Karpas-422 (cell line): Measurements from ENCODE around the gene AGAP1. TPM values are rescaled to one million over a fixed set of nuclear protein-coding genes. Genes with fewer than 3 reads are reported as not detected.

Experiments
- DNase-seq: peaks from one replicate; pipeline ENCODE4 v3.0.0-alpha.2; 2015
- H2AFZ ChIP-seq: fragments of 200-600 bp; sonication (generic); 2 replicates; pipeline ENCODE4 v1.6.1; 2014; ENCODE audit warnings: antibody characterized with exemption, low read length, mixed read lengths
- H3K27ac ChIP-seq: fragments of 200-600 bp; sonication (generic); 2 replicates; pipeline ENCODE4 v1.5.1; 2014; ENCODE audit warnings: mild to moderate bottlenecking, low read length, moderate library complexity
- H3K27me3 ChIP-seq: fragments of 200-600 bp; sonication (generic); 2 replicates; pipeline ENCODE4 v1.6.1; 2014; ENCODE audit warnings: low read length, mixed read lengths
- H3K36me3 ChIP-seq: fragments of 200-600 bp; sonication (generic); 2 replicates; pipeline ENCODE4 v1.6.1; 2014; ENCODE audit warnings: low read length, mixed read lengths; ENCODE audit not compliant: insufficient read depth
- H3K4me1 ChIP-seq: fragments of 200-600 bp; sonication (generic); 2 replicates; pipeline ENCODE4 v1.6.1; 2014; ENCODE audit warnings: mild to moderate bottlenecking, low read length, mixed read lengths
- H3K4me2 ChIP-seq: fragments of 200-600 bp; sonication (generic); 2 replicates; pipeline ENCODE4 v1.6.1; 2014; ENCODE audit warnings: low read length, low read depth, mild to moderate bottlenecking; ENCODE audit not compliant: poor library complexity, severe bottlenecking
- H3K4me3 ChIP-seq: fragments of 200-600 bp; sonication (generic); 2 replicates; pipeline ENCODE4 v1.5.1; 2014; ENCODE audit warnings: mild to moderate bottlenecking, antibody characterized with exemption, low read length, mixed read lengths
- H3K79me2 ChIP-seq: fragments of 200-600 bp; sonication (generic); 2 replicates; pipeline ENCODE4 v1.6.1; 2014; ENCODE audit warnings: mild to moderate bottlenecking, low read length, mixed read lengths
- H3K9ac ChIP-seq: fragments of 200-600 bp; sonication (generic); 2 replicates; pipeline ENCODE4 v1.6.0; 2014; ENCODE audit warnings: low read length
- H3K9me2 ChIP-seq: fragments of 200-600 bp; sonication (generic), shearing (Covaris generic); replicated peaks from 2 replicates; pipeline ENCODE4 v1.6.0; 2014; ENCODE audit warnings: mild to moderate bottlenecking, low read length, moderate library complexity; ENCODE audit not compliant: insufficient read depth
- H3K9me3 ChIP-seq: fragments of 300-700, 200-600 bp; sonication (generic); 2 replicates; pipeline ENCODE4 v1.6.1; 2014; ENCODE audit warnings: low read length, mixed read lengths
- H4K20me1 ChIP-seq: fragments of 200-600 bp; sonication (generic); 2 replicates; pipeline ENCODE4 v1.6.1; 2014; ENCODE audit warnings: mild to moderate bottlenecking, antibody characterized with exemption, low read length, low read depth; ENCODE audit not compliant: insufficient read depth
- total RNA-seq: library from RNA; depleted of rRNA; stranded (reverse); fragments of >200 nt; shearing (Covaris generic); gene quantifications from 2 replicates; pipeline ENCODE4 v1.2.3, GENCODE V29; 2014; ENCODE audit warnings: low replicate concordance

AGAP1 gene
- total RNA-seq, 1 experiment from 2014 or later, result not detected

- no peak overlapping the region for H3K4me3 ChIP-seq
- no peaks in the 10 kb centered on the region for H3K27me3 ChIP-seq
- H3K9me3 ChIP-seq, result no peaks in the 10 kb centered on the region
- no peak for DNase-seq
- H3K27ac ChIP-seq, result no peak overlapping the region
- H3K79me2 ChIP-seq, result no peaks in the 10 kb centered on the region
- H3K9ac ChIP-seq, result no peak overlapping the region
- H3K4me1 ChIP-seq, result no peaks in the 10 kb centered on the region
- no peaks in the 10 kb centered on the region for H3K36me3 ChIP-seq
- no peak overlapping the region for H3K4me2 ChIP-seq
- H2AFZ ChIP-seq, result no peak overlapping the region
- H3K9me2 ChIP-seq, result no peaks in the 10 kb centered on the region
- no peaks in the 10 kb centered on the region for H4K20me1 ChIP-seq
Observed at GRCh38 chr2:235701206-235701981, 207.6 kb downstream of the AGAP1 start.

- Histone ChIP-seq H3K4me1 (no peaks in the 10 kb centered on the region), H3K27me3 (no peaks in the 10 kb centered on the region), H3K4me3 (no peak overlapping the region), H3K9ac (no peak overlapping the region), H3K79me2 (no peaks in the 10 kb centered on the region), H3K9me3 (no peaks in the 10 kb centered on the region), H3K4me2 (no peak overlapping the region), H4K20me1 (no peaks in the 10 kb centered on the region), H3K27ac (no peak overlapping the region), H2AFZ (no peak overlapping the region), H3K9me2 (no peaks in the 10 kb centered on the region), H3K36me3 (no peaks in the 10 kb centered on the region)
- no peak for DNase-seq
Observed at GRCh38 chr2:235702186-235702585, 208.3 kb downstream of the AGAP1 start.

GRCh38 chr2:235703711-235704295 is 210.0 kb downstream of the AGAP1 start:
- no peaks in the 10 kb centered on the region for H3K9me2 ChIP-seq
- H3K9ac ChIP-seq, result no peak overlapping the region
- no peaks in the 10 kb centered on the region for H3K27me3 ChIP-seq
- no peak overlapping the region for H2AFZ ChIP-seq
- H4K20me1 ChIP-seq, result no peaks in the 10 kb centered on the region
- DNase-seq, result no peak
- no peak overlapping the region for H3K4me2 ChIP-seq
- no peaks in the 10 kb centered on the region for H3K9me3 ChIP-seq
- no peak overlapping the region for H3K4me3 ChIP-seq
- no peaks in the 10 kb centered on the region for H3K36me3 ChIP-seq
- H3K27ac ChIP-seq, result no peak overlapping the region
- no peaks in the 10 kb centered on the region for H3K4me1 ChIP-seq
- no peaks in the 10 kb centered on the region for H3K79me2 ChIP-seq

DNA sequence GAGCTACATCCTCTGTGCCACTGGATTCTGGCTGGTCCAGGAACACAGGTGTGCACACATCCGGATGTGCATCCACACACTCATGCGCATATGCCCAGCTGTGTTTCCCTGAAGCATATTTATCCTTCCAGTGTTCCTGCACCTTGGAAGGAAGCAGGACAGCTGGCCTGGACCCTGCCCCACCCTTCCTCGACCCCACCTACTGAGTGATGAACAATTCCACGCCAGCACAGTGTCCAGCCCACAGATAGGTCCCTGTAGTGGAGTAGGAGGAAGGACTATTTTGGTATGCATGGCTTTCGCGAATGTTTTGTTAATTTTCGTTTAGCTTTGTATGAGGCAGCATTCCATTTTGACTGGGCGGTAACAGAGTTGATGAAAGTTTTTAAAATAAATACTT is 211.5 kb downstream of the AGAP1 start:
- Histone ChIP-seq H4K20me1 (no peaks in the 10 kb centered on the region), H3K4me1 (no peaks in the 10 kb centered on the region), H2AFZ (no peak overlapping the region), H3K27ac (no peak overlapping the region), H3K36me3 (no peaks in the 10 kb centered on the region), H3K9me3 (no peaks in the 10 kb centered on the region), H3K79me2 (no peaks in the 10 kb centered on the region), H3K9me2 (no peaks in the 10 kb centered on the region), H3K27me3 (no peaks in the 10 kb centered on the region), H3K4me2 (no peak overlapping the region), H3K9ac (no peak overlapping the region), H3K4me3 (no peak overlapping the region)
- DNase-seq, result no peak

- H3K4me1 ChIP-seq, result no peaks in the 10 kb centered on the region
- H3K79me2 ChIP-seq, result no peaks in the 10 kb centered on the region
- H3K27me3 ChIP-seq, result no peaks in the 10 kb centered on the region
- H2AFZ ChIP-seq, result no peak overlapping the region
- H3K9me3 ChIP-seq, result no peaks in the 10 kb centered on the region
- no peak for DNase-seq
- no peaks in the 10 kb centered on the region for H3K36me3 ChIP-seq
- H3K9me2 ChIP-seq, result no peaks in the 10 kb centered on the region
- H3K4me3 ChIP-seq, result no peak overlapping the region
- no peak overlapping the region for H3K4me2 ChIP-seq
- no peak overlapping the region for H3K9ac ChIP-seq
- H3K27ac ChIP-seq, result no peak overlapping the region
- H4K20me1 ChIP-seq, result no peaks in the 10 kb centered on the region
Observed at GRCh38 chr2:235706506-235706905, 212.7 kb downstream of the AGAP1 start.

- no peak overlapping the region for H3K4me2 ChIP-seq
- no peaks in the 10 kb centered on the region for H3K79me2 ChIP-seq
Observed at GRCh38 chr2:235707411-235708096, 213.7 kb downstream of the AGAP1 start.

DNA sequence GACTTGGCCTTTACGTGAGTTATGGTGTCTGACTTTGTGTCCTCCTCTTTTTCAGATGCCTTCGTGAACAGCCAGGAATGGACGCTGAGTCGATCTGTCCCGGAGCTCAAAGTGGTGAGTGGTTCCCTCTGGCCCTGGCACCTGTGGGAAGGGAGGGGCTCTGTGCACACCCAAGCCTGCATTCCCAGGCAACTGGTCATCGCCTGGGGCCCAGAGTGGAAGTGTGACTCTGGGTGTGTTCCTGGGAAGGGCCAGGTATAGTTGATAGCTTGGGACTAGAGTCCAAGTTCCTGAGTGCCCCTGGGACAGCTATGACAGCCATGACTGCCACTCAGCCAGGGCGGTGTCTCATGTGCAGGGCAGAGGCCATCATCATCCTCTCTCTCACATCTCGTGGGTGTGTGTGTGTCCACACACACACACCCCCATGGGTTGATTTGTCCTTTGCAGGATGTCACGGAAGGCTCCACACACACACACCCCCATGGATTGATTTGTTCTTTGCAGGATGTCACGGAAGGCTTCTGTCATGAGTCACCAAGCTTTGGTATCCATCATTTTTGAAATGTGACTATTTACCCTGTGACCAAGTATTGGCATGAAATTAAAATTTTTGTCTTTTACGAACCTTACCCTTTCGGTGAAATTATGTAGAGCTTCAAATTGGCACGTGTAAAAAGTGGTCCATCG is 215.4 kb downstream of the AGAP1 start:
- Histone ChIP-seq H3K27me3 (no peaks in the 10 kb centered on the region), H3K36me3 (no peaks in the 10 kb centered on the region), H2AFZ (no peak overlapping the region), H3K4me1 (no peaks in the 10 kb centered on the region), H3K9me3 (no peaks in the 10 kb centered on the region), H3K27ac (no peak overlapping the region), H3K4me2 (no peak overlapping the region), H3K4me3 (no peak overlapping the region), H3K9me2 (no peaks in the 10 kb centered on the region), H4K20me1 (no peaks in the 10 kb centered on the region), H3K79me2 (no peaks in the 10 kb centered on the region), H3K9ac (no peak overlapping the region)
- no peak for DNase-seq

More at GRCh38 chr2:235707411-235708096, 213.7 kb downstream of the AGAP1 start:
- DNase-seq, result no peak
- Histone ChIP-seq H3K9ac (no peak overlapping the region), H3K27ac (no peak overlapping the region), H3K36me3 (no peaks in the 10 kb centered on the region), H3K9me2 (no peaks in the 10 kb centered on the region), H3K9me3 (no peaks in the 10 kb centered on the region), H3K27me3 (no peaks in the 10 kb centered on the region), H3K4me3 (no peak overlapping the region), H4K20me1 (no peaks in the 10 kb centered on the region), H2AFZ (no peak overlapping the region), H3K4me1 (no peaks in the 10 kb centered on the region)
